GOT3 (cell line): ENCODE data around the gene C11orf98.
"Not testable (repeated sequence)": the region's sequence is repeated elsewhere in the genome, so short reads cannot be mapped to it uniquely, and the experiment has no call there.

ENCODE experiments used
- DNase-seq: peaks from one replicate; lab custom pipeline; 2025; ENCODE audit warnings: mixed read lengths; lab: John Stamatoyannopoulos, UW

C11orf98 gene

DNA sequence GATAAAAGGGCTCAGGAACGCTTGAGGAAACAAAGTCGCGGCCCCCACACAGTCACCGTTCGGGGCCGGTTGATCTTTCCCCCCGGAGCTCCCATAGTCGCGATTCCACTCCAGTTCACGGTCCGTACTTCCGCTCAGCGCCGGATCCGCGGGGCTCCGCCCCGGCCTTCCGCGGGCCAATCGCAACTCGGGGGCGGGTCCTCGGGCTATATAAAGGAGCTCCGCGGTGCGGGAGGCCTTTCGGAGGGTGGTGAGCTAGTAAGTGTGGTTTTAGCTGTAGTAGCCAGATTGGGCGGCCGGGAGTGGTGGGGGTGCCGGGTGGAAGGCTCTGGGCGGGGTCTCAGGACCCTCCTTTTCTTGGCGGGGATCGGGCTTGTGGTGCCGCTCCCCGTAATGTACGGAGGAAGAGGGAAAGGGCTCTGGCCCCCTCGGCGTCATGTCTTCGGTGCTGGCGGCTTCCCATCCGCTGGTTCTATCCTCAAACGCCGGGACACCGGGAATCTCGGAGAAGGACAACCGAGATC lies at the start of gene C11orf98, which contains the start of gene CSKMT:
C11orf98 (minus strand) TSS at position 136 of the 524 bp plus-strand sequence; CDS start at position 95, 41 bp downstream.
CSKMT (plus strand) TSS at position 238 of the 524 bp plus-strand sequence. CDS start 568 bp downstream, outside the sequence.
- peak; percentile 92 for DNase-seq

DNA sequence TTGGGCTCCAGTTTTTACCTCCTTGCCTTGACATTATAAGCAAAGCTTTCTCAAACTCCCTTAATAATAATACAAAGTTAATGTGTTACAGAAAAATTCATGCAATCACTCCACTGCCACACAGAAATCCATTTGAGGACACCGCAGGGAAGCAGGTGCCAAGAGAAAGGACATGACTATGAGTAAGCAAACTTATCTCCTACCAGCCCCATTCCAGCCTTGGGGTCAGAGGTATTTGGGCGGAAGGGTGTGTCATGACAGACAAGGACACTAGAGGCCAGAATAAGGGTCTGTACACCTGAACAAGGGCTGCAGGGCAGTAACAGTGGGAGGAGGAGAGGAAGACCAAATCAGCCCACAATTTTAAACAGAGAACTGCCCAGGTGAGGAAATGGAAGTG lies 48.3 kb upstream of the C11orf98 start:
- no peak for DNase-seq

DNA sequence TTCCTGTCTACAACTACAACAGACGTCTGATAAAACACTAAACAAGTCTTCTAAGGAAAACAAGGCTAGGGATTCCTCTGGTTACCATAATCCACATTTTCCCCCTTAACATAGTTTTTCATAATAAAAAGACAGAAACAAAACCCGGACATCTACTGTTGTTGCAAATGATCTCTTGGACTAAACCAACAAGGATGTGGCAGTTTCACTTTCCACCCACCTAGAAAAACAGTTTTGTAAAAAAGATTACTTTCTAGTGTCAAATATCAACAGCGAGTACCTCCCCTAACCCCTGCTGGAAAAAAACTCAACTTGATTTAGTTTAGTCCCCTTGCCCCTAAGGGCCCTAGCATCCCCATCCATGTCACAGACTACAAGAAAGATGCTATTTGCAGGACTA lies 47.9 kb upstream of the C11orf98 start:
- no peak for DNase-seq

DNA sequence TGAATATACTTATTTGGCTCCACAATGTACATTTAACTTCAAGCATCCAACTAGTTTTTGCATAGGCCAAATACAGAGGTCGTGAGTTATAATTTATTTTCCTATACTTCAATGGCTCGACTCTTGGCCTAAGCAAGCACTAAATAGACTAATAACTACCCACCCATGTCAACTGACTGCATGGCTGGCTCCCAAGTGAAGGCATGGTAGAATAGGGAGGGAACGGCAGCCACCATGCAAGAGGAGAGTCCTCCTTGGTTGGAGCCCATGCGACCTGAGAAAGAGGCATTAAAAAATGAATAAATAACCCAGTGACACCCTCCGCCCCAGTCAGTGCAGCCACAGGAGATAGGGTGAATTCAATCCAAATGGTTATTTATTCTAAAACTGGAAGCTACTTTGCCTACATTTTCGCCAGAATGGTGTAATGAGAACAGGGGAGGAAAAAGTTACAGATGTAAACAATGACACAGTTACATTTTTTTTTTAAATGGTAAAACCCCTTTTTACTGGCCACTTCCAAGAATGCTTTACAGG lies 47.3 kb upstream of the C11orf98 start:
- DNase-seq, result no peak

DNA sequence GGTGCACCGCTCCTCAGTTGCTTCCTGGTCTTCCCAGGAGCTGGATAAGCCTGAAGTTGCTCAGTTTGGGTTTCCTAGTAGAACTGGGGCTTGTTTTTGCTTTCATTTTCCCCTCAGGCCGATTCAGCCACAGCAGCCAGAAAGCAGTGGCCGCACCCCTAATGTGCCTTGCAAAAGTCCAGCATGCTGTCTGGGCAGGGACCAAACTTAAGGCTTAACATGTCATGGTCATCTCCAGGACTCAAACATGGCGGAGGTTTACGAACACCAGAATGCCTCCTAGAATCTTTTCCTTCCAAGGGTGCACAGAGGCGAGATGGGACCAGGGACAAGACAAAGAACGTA lies 45.0 kb upstream of the C11orf98 start:
- DNase-seq, result no peak

DNA sequence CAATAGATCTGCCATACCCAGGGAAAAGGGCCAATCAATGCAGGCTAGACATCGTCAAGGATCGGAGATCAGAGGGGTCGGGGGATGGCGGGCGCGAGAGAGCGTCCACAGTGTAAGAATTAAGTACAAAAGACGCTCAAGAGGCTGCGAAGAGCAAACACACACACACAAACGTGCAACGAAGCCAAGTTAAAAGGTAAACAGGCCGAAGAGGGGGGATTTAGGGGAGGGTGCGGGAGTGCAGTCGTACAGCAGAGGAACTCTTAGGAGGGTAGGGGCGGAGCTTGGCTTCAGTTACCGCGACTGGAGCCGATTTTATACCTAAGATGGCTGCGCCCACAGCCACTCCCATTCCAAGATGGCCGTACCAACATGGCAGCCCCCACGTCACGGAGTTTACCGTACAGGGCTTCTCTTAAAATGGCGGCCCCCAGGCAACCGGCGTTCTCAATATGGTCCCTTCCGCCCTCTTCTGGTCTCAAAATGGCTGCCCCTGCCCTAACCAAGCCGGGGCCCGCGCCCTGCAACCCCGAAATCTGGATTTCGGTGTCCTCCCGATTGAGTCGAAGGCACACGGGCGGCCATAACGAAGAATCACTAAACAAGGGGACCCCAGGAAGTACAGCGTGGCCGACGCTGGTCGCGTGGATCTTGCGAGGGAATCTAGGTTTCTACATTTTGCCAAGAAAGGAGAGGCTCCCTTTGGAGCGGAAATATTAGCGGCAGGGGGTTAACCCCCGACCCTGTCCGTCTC lies 44.4 kb upstream of the C11orf98 start:
- DNase-seq, result peak; percentile 76

DNA sequence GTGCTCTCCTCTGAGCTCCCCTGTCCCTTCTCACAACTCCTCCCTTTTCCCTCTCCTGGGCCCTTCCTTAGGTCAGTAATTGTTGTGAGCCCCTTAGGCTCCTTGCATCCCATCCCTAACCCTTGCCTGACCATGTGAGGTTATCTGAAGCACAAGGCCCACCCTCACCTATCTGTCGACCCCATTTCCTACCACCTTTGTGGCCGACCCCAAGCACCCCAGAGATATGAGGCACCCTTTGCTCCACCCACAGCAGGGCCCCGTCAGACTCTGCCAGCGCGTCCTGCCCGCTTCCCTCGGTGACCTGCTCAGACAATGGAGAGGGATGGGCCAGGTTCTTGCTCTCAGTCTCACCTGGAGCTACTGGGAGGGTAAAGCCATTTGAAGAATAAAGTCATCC lies 43.8 kb upstream of the C11orf98 start:
- DNase-seq, result no peak

DNA sequence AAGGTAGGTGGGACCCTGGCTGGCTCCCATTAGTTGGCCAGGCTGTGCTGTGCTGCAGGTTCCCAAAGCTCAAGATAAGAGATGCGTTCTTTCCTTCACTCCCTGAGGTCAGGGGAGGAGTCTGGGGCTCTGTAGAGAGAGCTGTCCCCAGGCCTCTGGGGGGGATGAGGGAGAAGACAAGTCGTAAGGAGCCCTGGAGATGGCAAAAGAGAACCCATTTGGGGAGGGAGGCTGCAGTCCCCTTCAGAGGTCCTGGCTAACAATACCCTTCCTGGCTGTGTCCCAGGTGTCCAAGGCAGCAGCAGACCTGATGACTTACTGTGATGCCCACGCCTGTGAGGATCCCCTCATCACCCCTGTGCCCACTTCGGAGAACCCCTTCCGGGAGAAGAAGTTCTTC lies 43.4 kb upstream of the C11orf98 start:
- DNase-seq, result no peak

DNA sequence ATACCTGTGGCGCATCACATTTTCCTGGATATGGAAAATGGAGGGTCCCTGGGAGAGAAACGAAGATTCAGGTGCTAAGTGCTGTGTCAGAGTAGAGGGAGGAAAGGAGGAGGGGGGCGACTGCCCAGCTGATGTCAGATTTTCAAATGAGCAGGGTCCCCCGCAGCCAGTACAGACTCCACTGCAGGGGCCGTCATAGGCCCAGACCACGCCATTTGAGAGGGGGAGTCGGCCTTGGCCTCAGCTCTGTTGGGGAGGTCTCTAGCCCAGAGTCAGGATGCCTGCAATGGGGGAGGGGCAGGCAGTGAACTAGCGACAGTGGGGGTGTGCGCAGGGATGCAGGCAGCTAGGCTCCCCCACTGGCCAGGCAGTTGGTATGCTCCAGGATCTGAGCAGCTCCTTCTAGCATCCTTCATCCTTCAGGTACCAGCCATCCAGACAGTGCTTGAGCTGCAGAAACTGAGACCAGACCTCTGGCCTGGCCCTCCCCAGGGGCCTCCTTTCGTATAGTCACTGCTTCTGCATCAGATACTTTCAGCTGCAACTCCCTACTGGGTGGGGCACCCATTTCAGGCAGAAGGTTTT lies 42.4 kb upstream of the C11orf98 start, which contains the start of the genes BSCL2 and GNG3:
BSCL2 (minus strand) TSS at position 148 of the 585 bp plus-strand sequence. CDS start 229 bp downstream, outside the sequence.
GNG3 (plus strand) TSS at position 400 of the 585 bp plus-strand sequence. CDS start 620 bp downstream, outside the sequence.
- no peak for DNase-seq

DNA sequence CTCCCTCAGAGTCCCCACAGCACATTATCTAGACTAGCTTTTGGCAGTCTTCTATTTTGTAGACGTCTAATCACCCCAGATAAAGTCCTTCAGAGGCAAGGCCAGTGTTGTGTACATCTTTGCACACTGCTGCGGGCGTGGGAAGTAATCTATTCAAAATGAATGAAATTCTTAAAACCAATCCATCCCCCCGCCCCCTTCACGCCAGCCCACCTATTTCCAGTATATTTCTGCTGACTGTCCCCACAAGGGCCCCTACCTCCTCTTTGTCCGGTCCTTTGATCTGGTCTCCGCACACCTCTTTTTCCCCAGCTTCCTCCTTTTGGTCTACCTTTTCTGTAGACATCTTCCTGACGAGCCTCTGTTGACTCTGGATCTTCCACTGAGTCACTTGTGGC lies 41.8 kb upstream of the C11orf98 start:
- DNase-seq, result no peak

DNA sequence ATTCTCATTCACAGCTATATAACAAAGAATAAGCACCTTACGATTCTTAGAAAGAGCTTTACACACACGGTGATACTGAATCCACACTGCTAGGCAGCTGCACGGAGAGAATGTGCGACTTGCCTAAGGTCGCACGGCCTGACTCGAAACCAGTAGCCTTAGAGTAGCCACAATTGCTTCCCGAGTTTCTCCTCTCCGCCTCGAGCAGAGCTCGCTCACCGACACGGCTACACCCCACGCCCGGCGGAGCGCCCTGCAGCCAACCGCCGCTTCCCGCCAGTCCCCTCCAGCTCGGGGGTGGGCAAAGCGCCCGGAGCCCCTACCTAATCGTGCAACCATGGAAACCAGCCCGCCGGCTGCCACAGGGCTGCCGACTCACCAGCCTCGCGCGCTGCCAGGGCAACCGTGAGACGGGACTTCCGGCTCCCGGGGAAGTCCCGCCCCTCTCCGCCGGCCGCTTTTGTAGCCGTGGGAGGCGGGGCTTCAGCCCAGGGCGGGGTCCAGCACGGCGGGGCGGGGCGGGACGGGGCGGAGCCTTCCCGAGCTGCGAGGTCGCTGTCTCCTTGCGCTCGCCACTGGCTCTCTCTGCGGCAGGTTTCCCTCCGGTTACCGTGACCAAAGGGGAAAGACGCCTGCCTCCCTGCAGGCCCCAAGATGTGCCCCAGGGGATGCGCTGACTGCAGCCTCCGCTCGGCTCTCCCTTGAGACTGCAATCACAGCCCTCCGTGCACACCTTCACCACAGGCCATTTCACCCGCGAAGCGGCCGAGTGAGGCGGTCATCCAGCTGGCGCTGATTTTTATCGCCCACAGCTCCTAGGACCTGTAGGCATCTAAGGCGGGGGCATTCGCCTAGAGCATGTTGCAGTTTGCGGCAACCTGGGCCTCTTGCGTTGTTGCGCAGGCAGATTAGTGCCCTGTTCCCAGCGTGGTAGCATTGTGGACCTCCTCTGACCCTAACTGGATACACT lies 41.2 kb upstream of the C11orf98 start:
- DNase-seq, result peak; percentile 88

DNA sequence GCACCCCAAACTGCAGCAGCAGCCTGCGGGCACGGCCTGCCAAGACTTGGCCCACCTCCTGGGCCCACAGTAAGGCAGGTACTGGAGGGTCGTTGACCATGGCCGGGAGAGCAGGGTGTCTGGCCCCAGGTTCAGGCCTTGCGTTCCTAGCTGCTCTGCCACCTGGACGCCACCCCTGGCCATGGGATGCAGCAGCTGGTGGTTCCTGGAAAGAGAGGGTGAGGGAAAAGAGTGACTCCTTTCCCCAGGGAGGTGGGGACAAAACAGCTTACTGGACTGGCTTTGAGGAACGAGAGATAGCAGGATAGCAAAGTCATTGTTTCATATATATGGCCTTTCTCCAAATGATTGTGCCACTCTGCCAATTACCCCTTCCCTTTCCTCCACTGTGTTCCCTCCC lies 40.4 kb upstream of the C11orf98 start:
- DNase-seq, result no peak

DNA sequence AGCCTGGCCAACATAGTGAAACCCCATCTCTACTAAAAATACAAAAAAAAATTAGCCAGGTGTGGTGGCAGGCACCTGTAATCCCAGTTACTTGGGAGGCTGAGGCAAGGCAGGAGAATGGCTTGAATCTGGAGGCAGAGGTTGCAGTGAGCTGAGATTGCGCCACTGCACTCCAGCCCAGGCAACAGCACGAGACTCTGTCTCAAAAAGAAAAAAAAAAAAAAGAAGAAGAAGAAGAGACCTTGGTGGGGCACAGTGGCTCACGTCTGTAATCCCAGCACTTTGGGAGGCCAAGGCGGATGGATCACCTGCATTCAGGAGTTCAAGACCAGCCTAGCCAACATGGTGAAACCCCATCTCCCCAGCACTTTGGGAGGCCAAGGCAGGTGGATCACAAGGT lies 38.9 kb upstream of the C11orf98 start:
- not testable (repeated sequence) for DNase-seq

DNA sequence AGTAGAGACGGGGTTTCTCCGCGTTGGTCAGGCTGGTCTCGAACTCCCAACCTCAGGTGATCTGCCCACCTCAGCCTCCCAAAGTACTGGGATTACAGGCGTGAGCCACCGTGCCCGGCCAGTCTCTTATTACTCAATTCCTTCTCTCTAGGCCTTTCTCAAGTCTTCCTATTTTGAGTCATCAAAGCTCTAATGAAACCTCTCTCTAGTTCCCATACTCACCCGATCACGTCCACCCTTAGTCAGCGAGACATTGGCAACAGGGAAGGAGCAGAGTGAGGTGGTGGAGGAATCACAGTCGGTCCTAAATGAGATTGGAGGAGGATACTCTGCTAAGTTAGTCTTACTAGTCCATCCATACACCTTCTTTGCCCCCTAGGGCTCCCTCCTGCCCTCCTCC lies 37.2 kb upstream of the C11orf98 start:
- no peak for DNase-seq

DNA sequence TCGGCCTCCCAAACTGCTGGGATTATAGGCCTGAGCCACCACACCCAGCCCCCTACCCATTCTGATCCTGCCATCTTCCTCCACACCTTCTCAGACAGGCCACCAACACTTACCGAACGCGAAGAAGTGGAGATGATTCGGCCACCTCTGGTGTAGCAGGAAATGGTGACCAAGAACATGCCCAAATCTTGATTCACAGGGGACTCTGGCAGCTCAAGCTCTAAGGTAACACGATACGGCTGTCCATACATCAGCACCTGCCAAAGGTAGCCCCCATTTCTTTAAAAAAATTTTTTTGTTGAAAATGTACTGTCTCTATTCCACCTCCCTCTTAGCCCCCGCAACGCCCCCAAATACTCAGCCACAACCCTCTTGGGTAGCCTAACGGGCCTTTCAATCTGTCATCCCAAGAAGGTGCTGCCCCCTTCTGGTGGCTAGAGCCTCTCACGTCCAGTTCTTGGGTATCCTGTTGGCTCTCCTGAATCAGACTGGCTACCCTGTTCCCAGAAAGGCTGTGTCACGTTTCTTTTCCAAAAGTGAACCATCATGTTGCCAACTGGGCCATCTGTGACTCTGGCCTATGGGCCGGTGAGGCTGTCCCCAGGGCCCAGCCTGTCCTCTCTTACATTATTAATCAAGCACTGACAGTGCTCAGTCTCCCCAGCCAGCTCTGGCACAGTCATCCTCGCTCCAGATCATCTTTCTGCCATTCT lies 29.6 kb upstream of the C11orf98 start:
- no peak for DNase-seq

DNA sequence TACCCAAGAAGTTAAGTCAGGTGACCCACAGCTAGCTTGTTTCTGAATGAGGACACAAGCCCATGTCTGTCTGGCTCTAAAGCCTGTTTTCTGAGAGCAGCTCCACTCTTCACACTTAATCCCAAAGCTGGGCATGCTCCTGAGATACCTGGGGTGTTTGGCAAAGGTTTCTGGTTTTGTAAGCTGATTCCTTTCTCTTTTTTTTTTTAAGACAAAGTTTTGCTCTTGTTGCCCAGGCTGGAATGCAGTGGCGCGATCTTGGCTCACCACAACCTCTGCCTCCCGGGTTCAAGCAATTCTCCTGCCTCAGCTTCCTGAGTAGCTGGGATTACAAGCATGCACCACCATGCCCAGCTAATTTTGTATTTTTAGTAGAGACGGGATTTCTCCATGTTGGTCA lies 28.6 kb upstream of the C11orf98 start:
- DNase-seq, result not testable (repeated sequence)

DNA sequence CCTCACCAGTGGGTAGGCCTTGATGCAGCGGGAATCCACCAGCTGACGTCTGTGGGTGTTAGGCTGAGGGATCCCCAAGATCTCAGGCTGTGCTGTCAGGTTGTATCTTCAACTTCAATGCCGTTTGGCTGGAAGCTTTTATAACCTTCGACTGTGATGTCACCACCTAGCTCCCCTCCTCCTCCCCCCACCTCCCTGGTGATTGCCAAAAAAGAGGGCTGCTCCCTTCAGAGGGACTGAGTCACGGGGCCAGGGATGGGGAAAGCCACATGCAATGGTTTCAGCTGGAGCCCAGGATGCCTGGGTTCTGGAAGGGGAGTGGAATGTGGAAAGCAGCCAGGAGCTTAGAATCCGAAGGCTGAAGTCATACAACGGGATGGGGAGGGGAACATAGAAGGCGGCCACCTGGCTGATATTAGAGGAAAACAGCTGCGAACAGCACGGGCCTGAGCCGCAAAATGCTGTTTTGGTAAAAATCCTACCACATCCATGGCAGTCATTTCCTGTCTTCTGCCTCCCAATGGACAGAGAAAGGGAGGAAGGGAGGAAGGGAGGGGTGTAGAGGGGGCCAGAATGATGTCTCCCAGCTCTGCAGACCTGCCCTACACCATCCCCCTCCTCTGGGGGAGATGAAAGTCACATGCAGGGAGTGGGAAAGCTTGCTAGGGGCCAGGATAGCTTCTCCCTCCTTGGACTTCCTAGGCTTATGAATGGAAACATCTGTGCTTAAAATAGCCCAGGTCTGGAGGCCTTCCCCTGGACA lies 24.6 kb upstream of the C11orf98 start, which contains the start of gene LRRN4CL:
LRRN4CL (minus strand) TSS at position 110 of the 763 bp plus-strand sequence. CDS start 1,022 bp downstream, outside the sequence.
- peak; percentile 21 for DNase-seq

DNA sequence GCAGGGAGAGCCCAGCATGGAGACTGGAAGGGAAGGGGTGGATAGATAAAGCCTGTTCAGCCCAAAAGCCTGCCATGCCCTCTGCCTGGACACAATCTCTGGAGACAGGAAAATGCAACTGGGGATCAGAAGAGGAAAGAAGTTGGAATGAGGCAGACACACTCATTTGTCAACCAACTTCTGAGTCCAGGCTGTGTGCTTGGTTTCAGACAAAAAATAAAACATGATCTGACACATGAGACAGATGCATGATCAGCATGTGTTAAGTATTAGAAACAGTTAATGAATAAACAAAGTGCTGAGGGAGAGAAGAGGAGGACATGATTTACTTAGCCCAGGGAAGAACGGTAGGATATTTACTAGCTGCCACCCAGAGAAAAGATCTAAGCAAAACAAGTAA lies 23.5 kb upstream of the C11orf98 start:
- no peak for DNase-seq

DNA sequence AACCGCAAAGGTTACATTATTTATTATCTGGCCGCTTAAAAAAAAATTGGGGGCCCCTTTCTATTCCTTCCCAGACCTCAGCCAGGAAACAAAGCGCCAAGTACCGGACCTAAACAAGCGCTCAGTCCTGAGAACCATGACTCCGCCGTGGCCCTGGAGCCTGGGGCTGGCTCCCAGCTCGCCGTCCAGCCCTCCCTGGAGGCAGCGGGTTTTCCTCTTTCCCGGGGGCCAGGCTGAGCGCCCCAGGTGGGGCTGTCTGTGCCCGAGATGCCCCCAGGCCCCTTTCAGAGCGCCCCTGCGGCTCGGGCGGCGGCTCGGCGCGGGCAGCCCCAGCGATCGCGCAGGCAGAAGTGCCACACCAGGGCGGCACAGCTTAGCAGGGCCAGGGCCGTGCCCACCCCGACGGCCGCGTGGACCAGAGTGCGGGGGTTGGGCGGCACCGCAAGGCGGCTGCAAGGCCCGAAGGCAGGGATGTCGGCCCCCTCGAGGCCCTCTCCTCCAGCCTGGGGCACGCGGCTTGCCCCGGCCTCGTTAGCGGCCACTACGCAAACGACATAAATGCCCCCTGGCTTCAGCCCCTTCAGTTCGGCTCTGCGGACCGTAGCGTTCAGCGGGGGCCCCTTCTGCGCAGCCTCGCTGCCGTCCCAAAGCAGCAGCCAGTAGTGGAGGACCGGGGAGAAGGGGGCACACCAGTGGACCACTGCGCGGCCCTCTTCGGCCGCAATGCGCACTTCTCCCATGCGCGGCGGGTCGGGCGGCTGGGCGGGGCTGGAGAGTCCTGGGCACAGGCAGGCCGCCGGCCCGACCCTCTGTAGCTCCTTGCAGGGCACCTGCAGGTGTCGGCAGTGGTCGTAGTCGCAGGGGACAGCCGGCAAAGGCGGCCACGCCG lies 22.7 kb upstream of the C11orf98 start:
- no peak for DNase-seq
